ENCODE results near the gene IKZF3.

Gene IKZF3

DNA sequence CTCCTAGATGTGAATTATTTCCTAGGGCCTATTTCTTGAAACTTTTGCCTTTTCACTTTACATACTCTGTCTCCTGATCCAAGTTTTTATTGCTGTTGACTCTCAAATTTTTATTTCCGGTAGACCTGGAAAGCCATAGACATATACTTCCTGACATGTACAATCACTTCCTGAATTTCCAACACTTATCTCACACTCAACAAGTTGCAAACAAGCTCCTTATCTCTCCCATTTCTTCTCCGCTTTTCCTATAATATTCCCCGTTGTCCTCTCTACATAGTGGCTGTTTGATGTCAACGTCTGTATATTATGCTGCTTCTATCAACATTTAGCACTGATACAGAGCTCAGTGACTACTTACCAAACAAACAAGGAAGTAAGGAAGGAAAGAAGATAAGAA lies 59.3 kb downstream of the IKZF3 start (continued):
- TF ChIP-seq ZNF10 (tag by site-specific recombination; IDR thresholded peaks at IDR 0.05) (no peak), SCRT2 (tag by site-specific recombination; IDR thresholded peaks at IDR 0.05) (peak; percentile 53), ZNF747 (tag by site-specific recombination; IDR thresholded peaks at IDR 0.05) (no peak), ZNF48 (tag by site-specific recombination; IDR thresholded peaks at IDR 0.05) (no peak), KLF7 (tag by site-specific recombination; IDR thresholded peaks at IDR 0.05; ENCODE audit: borderline replicate concordance) (no peak), ZNF596 (tag by site-specific recombination; IDR thresholded peaks at IDR 0.05) (no peak), ZNF530 (tag by site-specific recombination; IDR thresholded peaks at IDR 0.05; ENCODE audit: low read depth) (no peak), KLF16 (tag by site-specific recombination; IDR thresholded peaks at IDR 0.05) (no peak)

DNA sequence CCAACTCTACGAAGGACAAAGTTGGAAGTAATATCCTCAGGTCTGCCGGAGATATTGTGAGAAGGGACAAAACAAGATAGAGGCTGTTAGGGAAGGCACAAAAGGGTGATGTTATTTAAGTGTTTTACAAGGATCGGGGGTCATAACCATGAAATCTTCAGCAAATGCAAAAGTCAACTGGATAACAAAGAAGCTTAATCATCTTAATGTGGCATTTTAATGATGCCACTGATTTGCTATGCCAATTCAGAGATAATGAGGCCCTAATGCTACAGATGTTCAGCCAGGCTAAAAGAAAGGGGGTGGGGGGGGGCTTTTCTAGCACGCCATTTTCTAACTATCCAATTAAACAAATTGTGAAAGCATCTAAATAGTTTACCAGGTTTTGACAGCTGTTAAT lies 63.1 kb downstream of the IKZF3 start:
- Histone ChIP-seq H3K4me3 (ENCODE audit: low read depth, low read length) (no peak overlapping the region), H3K9me3 (ENCODE audit: control insufficient read depth, insufficient read depth, low read depth, low read length) (no peaks in the 10 kb centered on the region), H3K27ac (ENCODE audit: extremely low read depth, low read depth, low read length) (peak overlapping the region; percentile 98), H3K36me3 (ENCODE audit: control insufficient read depth in 2 of 2, insufficient read depth in 1 of 2, low read length in 2 of 2) (no peaks in the 10 kb centered on the region), H3K4me1 (ENCODE audit: control insufficient read depth, insufficient read depth, low read length) (peaks cover 30% of the 10 kb centered on the region)
- ChIA-PET CTCF (interaction anchor here (0.7 kb wide), 1 partner anchor 125 kb away, joined by 3 read pairs; no protein-coding TSS in a partner anchor), POLR2A (no interaction called here)
- peak; percentile 74; the same call in 1 of the 2 replicates for TF ChIP-seq KLF16 (tag by site-specific recombination; IDR thresholded peaks at IDR 0.05)
- peak; percentile 74; the same call in 1 of the 2 replicates for TF ChIP-seq GLI2 (tag by site-specific recombination; IDR thresholded peaks at IDR 0.05; ENCODE audit: borderline replicate concordance, low read depth)
- peak; percentile 57; the same call in 1 of the 2 replicates for TF ChIP-seq ZNF501 (tag by site-specific recombination; IDR thresholded peaks at IDR 0.05)
- no peak for TF ChIP-seq ZNF239 (tag by site-specific recombination; IDR thresholded peaks at IDR 0.05)
- TF ChIP-seq ZFP3 (tag by site-specific recombination; IDR thresholded peaks at IDR 0.05; ENCODE audit: low read depth): no peak
- peak; percentile 90 for TF ChIP-seq HOXD13 (CRISPR knock-in tag; IDR thresholded peaks at IDR 0.05; ENCODE audit: borderline replicate concordance)
- TF ChIP-seq ZNF580 (tag by site-specific recombination; IDR thresholded peaks at IDR 0.05): peak; percentile 99
- no peak for TF ChIP-seq ZNF121 (tag by site-specific recombination; IDR thresholded peaks at IDR 0.05)
- TF ChIP-seq ZSCAN30 (tag by site-specific recombination; IDR thresholded peaks at IDR 0.05): peak; percentile 91
- peak; percentile 93 for TF ChIP-seq TSHZ1 (tag by site-specific recombination; IDR thresholded peaks at IDR 0.05; ENCODE audit: borderline replicate concordance)
- peak; percentile 73; the same call in 1 of the 2 replicates for TF ChIP-seq ZNF561 (tag by site-specific recombination; IDR thresholded peaks at IDR 0.05; ENCODE audit: borderline replicate concordance)
- TF ChIP-seq ZNF423 (tag by site-specific recombination; IDR thresholded peaks at IDR 0.05): peak; percentile 49; the same call in 1 of the 2 replicates
- TF ChIP-seq IKZF3 (tag by site-specific recombination; IDR thresholded peaks at IDR 0.05): peak; percentile 96
- TF ChIP-seq ZBTB44 (tag by site-specific recombination; IDR thresholded peaks at IDR 0.05): peak; percentile 90
- TF ChIP-seq, protein P1, sequence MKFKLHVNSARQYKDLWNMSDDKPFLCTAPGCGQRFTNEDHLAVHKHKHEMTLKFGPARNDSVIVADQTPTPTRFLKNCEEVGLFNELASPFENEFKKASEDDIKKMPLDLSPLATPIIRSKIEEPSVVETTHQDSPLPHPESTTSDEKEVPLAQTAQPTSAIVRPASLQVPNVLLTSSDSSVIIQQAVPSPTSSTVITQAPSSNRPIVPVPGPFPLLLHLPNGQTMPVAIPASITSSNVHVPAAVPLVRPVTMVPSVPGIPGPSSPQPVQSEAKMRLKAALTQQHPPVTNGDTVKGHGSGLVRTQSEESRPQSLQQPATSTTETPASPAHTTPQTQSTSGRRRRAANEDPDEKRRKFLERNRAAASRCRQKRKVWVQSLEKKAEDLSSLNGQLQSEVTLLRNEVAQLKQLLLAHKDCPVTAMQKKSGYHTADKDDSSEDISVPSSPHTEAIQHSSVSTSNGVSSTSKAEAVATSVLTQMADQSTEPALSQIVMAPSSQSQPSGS (tag by site-specific recombination; IDR thresholded peaks at IDR 0.05; ENCODE audit: low read depth): peak; percentile 72
- TF ChIP-seq, protein P2, sequence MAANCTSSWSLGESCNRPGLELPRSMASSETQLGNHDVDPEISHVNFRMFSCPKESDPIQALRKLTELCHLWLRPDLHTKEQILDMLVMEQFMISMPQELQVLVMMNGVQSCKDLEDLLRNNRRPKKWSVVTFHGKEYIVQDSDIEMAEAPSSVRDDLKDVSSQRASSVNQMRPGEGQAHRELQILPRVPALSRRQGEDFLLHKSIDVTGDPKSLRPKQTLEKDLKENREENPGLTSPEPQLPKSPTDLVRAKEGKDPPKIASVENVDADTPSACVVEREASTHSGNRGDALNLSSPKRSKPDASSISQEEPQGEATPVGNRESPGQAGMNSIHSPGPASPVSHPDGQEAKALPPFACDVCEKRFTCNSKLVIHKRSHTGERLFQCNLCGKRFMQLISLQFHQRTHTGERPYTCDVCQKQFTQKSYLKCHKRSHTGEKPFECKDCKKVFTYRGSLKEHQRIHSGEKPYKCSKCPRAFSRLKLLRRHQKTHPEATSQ (tag by site-specific recombination; IDR thresholded peaks at IDR 0.05): 0 out of 2 replicates have a peak, but pooled peaks have one; percentile 31
- TF ChIP-seq MZF1 (tag by site-specific recombination; IDR thresholded peaks at IDR 0.05; ENCODE audit: borderline replicate concordance): peak; percentile 69; the same call in 1 of the 2 replicates
- no peak for TF ChIP-seq ZBTB1 (tag by site-specific recombination; IDR thresholded peaks at IDR 0.05)
- peak; percentile 84 for TF ChIP-seq SCRT1 (tag by site-specific recombination; IDR thresholded peaks at IDR 0.05; ENCODE audit: borderline replicate concordance)
- TF ChIP-seq ZSCAN18 (tag by site-specific recombination; IDR thresholded peaks at IDR 0.05): no peak
